Stomach (tissue), 4 donors: ENCODE results near the gene SARM1.

Experiments used
- CTCF ChIP-seq, 7 experiments: fragments of 450-650 bp in 4 of 7; fragments of 200-600 bp in 3 of 7; sonication (generic) in 3 of 7; IDR thresholded peaks; one replicate each; pipeline ENCODE4 v1.5.1; 2016 to 2019; ENCODE audit warnings: antibody characterized with exemption in 7 of 7, control low read depth in 2 of 7, mild to moderate bottlenecking in 1 of 7
- POLR2A ChIP-seq, 4 donors: fragments of 450-650 bp; IDR thresholded peaks; one replicate each; pipeline ENCODE4 v1.6.1; 2016; ENCODE audit warnings: antibody characterized with exemption in 4 of 4, control low read depth in 2 of 4, mild to moderate bottlenecking in 1 of 4, moderate library complexity in 1 of 4

- no peak for TF ChIP-seq CTCF (IDR thresholded peaks at IDR 0.05)
- no peak for TF ChIP-seq POLR2A (IDR thresholded peaks at IDR 0.05)
Measured at GRCh38 chr17:28357901-28358197, 13.6 kb upstream of the SARM1 start.
